ENCODE results near the gene SLC25A1. TPM values are rescaled to one million over a fixed set of nuclear protein-coding genes. Genes with fewer than 3 reads are reported as not detected.

SLC25A1 gene
- total and polyA plus RNA-seq, 2 of the 8 experiments (the other 6 are each of a cell fraction or from before 2014, with no cell fraction given): 110 to 148 TPM

DNA sequence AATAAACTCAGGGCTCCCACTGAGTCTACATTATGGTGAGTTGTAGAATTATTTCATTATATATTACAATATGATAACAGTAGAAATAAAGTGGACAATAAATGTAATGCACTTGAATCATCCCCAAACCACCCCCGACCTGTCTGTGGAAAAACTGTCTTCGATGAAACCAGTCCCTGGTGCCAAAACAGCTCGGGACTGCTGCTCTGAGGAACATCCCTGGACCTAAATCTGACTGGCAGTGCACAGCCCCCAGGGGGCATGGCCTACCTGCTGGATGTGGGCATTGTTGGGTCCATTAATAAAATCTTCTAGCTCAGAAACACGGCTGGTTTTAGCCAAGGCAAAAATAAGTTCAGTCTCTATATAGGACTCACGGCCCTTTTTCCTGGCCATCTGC lies 29.3 kb upstream of the SLC25A1 start:
- H2BK12ac ChIP-seq (ENCODE audit: low read depth, low read length): no peak overlapping the region
- H2BK120ac ChIP-seq (replicated peaks; ENCODE audit: low read depth, low read length): no peak overlapping the region
- WGBS, 2 experiments (ENCODE audit: extremely low coverage in 1 of 2, insufficient coverage in 1 of 2, insufficient read length in 1 of 2, insufficient replicate concordance in 2 of 2, low coverage in 1 of 2, low lambda C conversion rate in 2 of 2, missing lambda C conversion rate in 1 of 2): 88% methylated on average over 5 of the region's 5 CpGs; no CpG with 5 or more reads in 1 of the 2 experiments
- no peak overlapping the region for H3K4ac ChIP-seq (replicated peaks; ENCODE audit: insufficient read length, low read depth, low read length)
- no peak overlapping the region for H4K8ac ChIP-seq (ENCODE audit: extremely low read depth, insufficient read depth, low read length)
- H2BK20ac ChIP-seq (ENCODE audit: low read length): no peak overlapping the region
- no peak overlapping the region for H3K14ac ChIP-seq (ENCODE audit: insufficient read length)
- H3K4me2 ChIP-seq (ENCODE audit: insufficient read depth in 1 of 2, low read depth in 2 of 2, low read length in 2 of 2): no peak overlapping the region
- H2AFZ ChIP-seq (ENCODE audit: low read length): no peak overlapping the region
- H3K27me3 ChIP-seq (replicated peaks in 1 of 4; ENCODE audit: control insufficient read depth in 3 of 4, extremely low read depth in 1 of 4, insufficient read depth in 3 of 4, low read length in 3 of 4): no peaks in the 10 kb centered on the region
- no peak overlapping the region for H3K9ac ChIP-seq (replicated peaks in 1 of 4; ENCODE audit: extremely low read depth in 1 of 4, low read depth in 3 of 4, low read length in 3 of 4)
- no peak overlapping the region for H4K5ac ChIP-seq (ENCODE audit: insufficient read length, low read depth, low read length)
- no peaks in the 10 kb centered on the region for H3K79me1 ChIP-seq (ENCODE audit: low read depth, low read length)
- no peak overlapping the region for H3K18ac ChIP-seq (ENCODE audit: extremely low read depth, low read length)
- H3K56ac ChIP-seq (replicated peaks; ENCODE audit: insufficient read length, low read depth, low read length): no peak overlapping the region
- H2BK15ac ChIP-seq (ENCODE audit: low read length): no peak overlapping the region
- H3K23me2 ChIP-seq (ENCODE audit: low read depth, low read length): no peaks in the 10 kb centered on the region
- H3K9me3 ChIP-seq (ENCODE audit: insufficient read depth in 2 of 2, low read depth in 1 of 2, low read length in 1 of 2): no peaks in the 10 kb centered on the region
- no peak overlapping the region for H4K91ac ChIP-seq (replicated peaks; ENCODE audit: insufficient read length, low read length)
- FAIRE-seq (no peak), DNase-seq (ENCODE audit: low read depth in 1 of 2, low spot score in 2 of 2) (no peak)
- no peak overlapping the region for H3K4me3 ChIP-seq (ENCODE audit: extremely low read depth in 1 of 4, insufficient read depth in 2 of 4, low read depth in 3 of 4, low read length in 4 of 4)
- H3K23ac ChIP-seq (ENCODE audit: insufficient read length): no peak overlapping the region
- peaks cover 0 to 2% of the 10 kb centered on the region in 2 experiments for H4K20me1 ChIP-seq (replicated peaks in 1 of 2; ENCODE audit: control insufficient read depth in 1 of 2, insufficient read depth in 2 of 2, low read length in 2 of 2)
- no peak overlapping the region for H2BK5ac ChIP-seq (ENCODE audit: low read depth, low read length)
- ChIA-PET POLR2A (ENCODE audit: partially characterized antibody) (interaction anchor here (1.0 to 1.4 kb wide), 2 partner anchors 10 to 220 kb away, joined by 3 read pairs; no protein-coding TSS in a partner anchor), CTCF (ENCODE audit: partially characterized antibody) (interaction anchor here (0.7 to 2.1 kb wide), 3 partner anchors 9 to 97 kb away, joined by 3 to 5 read pairs (median 3); no protein-coding TSS in a partner anchor)
- H3K79me2 ChIP-seq (ENCODE audit: control insufficient read depth in 1 of 2, insufficient read depth in 2 of 2, low read length in 2 of 2): no peaks in the 10 kb centered on the region
- no peak overlapping the region for H3K27ac ChIP-seq (ENCODE audit: low read depth, low read length)
- H3K36me3 ChIP-seq (ENCODE audit: control insufficient read depth in 2 of 4, insufficient read depth in 4 of 4, low read length in 3 of 4): peaks cover 0 to 13% (median 7%) of the 10 kb centered on the region in 4 experiments
- no peak overlapping the region for H2AK5ac ChIP-seq (ENCODE audit: low read depth, low read length)
- no peaks in the 10 kb centered on the region; a peak in 1 of 7 replicates for H3K4me1 ChIP-seq (replicated peaks in 1 of 4; ENCODE audit: control insufficient read depth in 3 of 4, insufficient read depth in 4 of 4, low read length in 3 of 4)
- TF ChIP-seq RBBP5 (IDR thresholded peaks at IDR 0.05; ENCODE audit: borderline replicate concordance, low read depth, low read length) (no peak), BRCA1 (IDR thresholded peaks at IDR 0.05; ENCODE audit: low read depth, low read length) (no peak), GABPA (IDR thresholded peaks at IDR 0.05; ENCODE audit: borderline replicate concordance, insufficient read depth, low read length) (no peak), SIRT6 (IDR thresholded peaks at IDR 0.05; ENCODE audit: low read length) (no peak), EP300 (IDR thresholded peaks at IDR 0.05; ENCODE audit: borderline replicate concordance in 1 of 2, low read depth in 2 of 2, low read length in 2 of 2) (no peak), SP4 (IDR thresholded peaks at IDR 0.05; ENCODE audit: low read length) (no peak), KDM1A (IDR thresholded peaks at IDR 0.05; ENCODE audit: borderline replicate concordance, low read length) (no peak), MAFK (IDR thresholded peaks at IDR 0.05; ENCODE audit: low read depth, low read length) (no peak), ASH2L (IDR thresholded peaks at IDR 0.05; ENCODE audit: low read length) (no peak), ZNF274 (IDR thresholded peaks at IDR 0.05; ENCODE audit: borderline replicate concordance, extremely low read depth, low read length) (no peak), TAF1 (IDR thresholded peaks at IDR 0.05; ENCODE audit: low read depth, low read length) (no peak), SP2 (IDR thresholded peaks at IDR 0.05; ENCODE audit: low read length) (no peak), HDAC2 (IDR thresholded peaks at IDR 0.05; ENCODE audit: borderline replicate concordance in 1 of 2, low read depth in 2 of 2, low read length in 2 of 2) (no peak), EGR1 (IDR thresholded peaks at IDR 0.05; ENCODE audit: borderline replicate concordance, low read depth, low read length) (no peak)

Data from H1 (cell line).